SK-N-MC (cell line): ENCODE results near the gene ADAMTS17.

ENCODE experiments used
- EZH2 ChIP-seq: fragments of 200-600 bp; sonication (generic); IDR thresholded peaks from one replicate; pipeline ENCODE4 v1.6.1; 2017; ENCODE audit warnings: antibody characterized with exemption
- POLR2AphosphoS5 ChIP-seq: IDR thresholded peaks from 2 replicates; pipeline ENCODE4 v1.6.1; 2012; ENCODE audit warnings: mild to moderate bottlenecking, low read depth, low read length, borderline replicate concordance

DNA sequence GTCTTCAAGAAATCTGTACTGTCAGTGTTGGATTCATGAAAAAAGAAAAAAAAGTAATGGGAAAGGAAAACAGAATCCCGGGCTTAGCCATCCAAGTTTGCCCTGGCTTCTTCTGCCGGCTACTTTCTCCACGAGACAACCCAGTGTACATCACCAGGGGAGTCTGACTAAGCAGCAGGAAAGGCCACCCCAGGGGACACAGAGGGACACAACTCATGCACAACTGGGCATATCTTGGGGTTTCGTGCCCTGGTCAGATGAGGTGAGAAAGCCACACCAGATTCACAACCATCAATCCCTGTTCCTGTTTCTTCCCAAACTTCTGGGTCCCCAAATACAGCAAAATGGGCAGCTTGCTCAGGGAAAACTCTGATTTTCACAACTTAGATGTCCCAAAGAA lies 33.2 kb downstream of the ADAMTS17 start:
- TF ChIP-seq POLR2AphosphoS5 (no peak), EZH2 (no peak)
